GM19351 (cell line): ENCODE data around the gene PFKM.

Experiments
- ATAC-seq: cut with Tn5 transposase; IDR thresholded peaks from one replicate; pipeline ENCODE4 v1.9.1; 2021; ENCODE audit warnings: mild to moderate bottlenecking, moderate library complexity; ENCODE audit not compliant: unreplicated experiment

The PFKM gene

GRCh38 chr12:48184549-48184922 is 65.4 kb downstream of the PFKM start:
- ATAC-seq, result no peak

- ATAC-seq, result no peak
Measured at GRCh38 chr12:48185181-48185919, 66.2 kb downstream of the PFKM start.

GRCh38 chr12:48187916-48188695 is 68.9 kb downstream of the PFKM start:
- no peak for ATAC-seq

GRCh38 chr12:48189331-48190125 is 70.4 kb downstream of the PFKM start:
- peak; percentile 70 for ATAC-seq

GRCh38 chr12:48191096-48191495 is 71.9 kb downstream of the PFKM start:
- ATAC-seq, result no peak

- ATAC-seq, result no peak
Measured at GRCh38 chr12:48192861-48193260, 73.7 kb downstream of the PFKM start.

- ATAC-seq, result no peak
Measured at GRCh38 chr12:48193623-48194022, 74.5 kb downstream of the PFKM start.

GRCh38 chr12:48194799-48195201 is 75.6 kb downstream of the PFKM start:
- no peak for ATAC-seq
